HG02981 (cell line): Measurements from ENCODE around the gene TNFRSF4.

ENCODE experiments used
- ATAC-seq: cut with Tn5 transposase; IDR thresholded peaks from one replicate; pipeline ENCODE4 v1.9.1; 2021; ENCODE audit warnings: mild to moderate bottlenecking, moderate library complexity; ENCODE audit not compliant: unreplicated experiment

TNFRSF4 gene

GRCh38 chr1:1219341-1219740 is 5.4 kb upstream of the TNFRSF4 start:
- no peak for ATAC-seq

GRCh38 chr1:1218524-1219200 is 4.7 kb upstream of the TNFRSF4 start:
- ATAC-seq, result no peak

GRCh38 chr1:1217621-1218523 is 3.9 kb upstream of the TNFRSF4 start:
- no peak for ATAC-seq

GRCh38 chr1:1216770-1217620 is 3.0 kb upstream of the TNFRSF4 start:
- no peak for ATAC-seq

GRCh38 chr1:1215881-1216605 is 2.1 kb upstream of the TNFRSF4 start:
- no peak for ATAC-seq

GRCh38 chr1:1215080-1215676 is 1.2 kb upstream of the TNFRSF4 start:
- no peak for ATAC-seq

- ATAC-seq, result no peak
Measured at GRCh38 chr1:1212780-1213344, 1.1 kb downstream of the TNFRSF4 start.

- no peak for ATAC-seq
Measured at GRCh38 chr1:1211541-1212441, 2.2 kb downstream of the TNFRSF4 start.

GRCh38 chr1:1210726-1211540 is 3.0 kb downstream of the TNFRSF4 start:
- no peak for ATAC-seq

- no peak for ATAC-seq
Measured at GRCh38 chr1:1208713-1209433, 5.1 kb downstream of the TNFRSF4 start.

GRCh38 chr1:1207571-1207892 is 6.4 kb downstream of the TNFRSF4 start:
- no peak for ATAC-seq

- ATAC-seq, result no peak
Measured at GRCh38 chr1:1206966-1207531, 6.9 kb downstream of the TNFRSF4 start.

- ATAC-seq, result no peak
Measured at GRCh38 chr1:1206376-1206965, 7.5 kb downstream of the TNFRSF4 start, which contains the start of gene TNFRSF18. Gene TNFRSF18 (minus strand): TSS chr1:1206592. CDS start chr1:1206571, 21 bp downstream.

- ATAC-seq, result no peak
Measured at GRCh38 chr1:1205769-1206375, 8.1 kb downstream of the TNFRSF4 start.

- no peak for ATAC-seq
Measured at GRCh38 chr1:1204998-1205768, 8.8 kb downstream of the TNFRSF4 start.
